Aorta (tissue), 5 donors: ENCODE results near the gene FLNB. TPM values are rescaled to one million over a fixed set of nuclear protein-coding genes. Genes with fewer than 3 reads are reported as not detected.

Experiments used
- ATAC-seq: fragments of 200-7000 bp; cut with Tn5 transposase; one replicate; pipeline ENCODE4 v1.9.1; 2022; ENCODE audit warnings: moderate library complexity; ENCODE audit not compliant: low FRiP score
- DNase-seq, 2 donors: peaks; one replicate each; pipeline ENCODE4 v3.0.0-alpha.2; 2020
- H3K27ac ChIP-seq, 2 donors: one replicate each; pipeline ENCODE4 v1.5.1; 2013; ENCODE audit warnings: low read length in 2 of 2, mild to moderate bottlenecking in 2 of 2, moderate library complexity in 2 of 2, control low read depth in 1 of 2, inconsistent platforms in 1 of 2, low read depth in 1 of 2
- H3K27me3 ChIP-seq, 2 donors: one replicate each; pipeline ENCODE4 v1.6.1; 2013; ENCODE audit warnings: control low read depth in 1 of 2, low read length in 1 of 2, mild to moderate bottlenecking in 1 of 2, moderate library complexity in 1 of 2; ENCODE audit not compliant: insufficient read depth in 2 of 2, control insufficient read depth in 1 of 2
- H3K36me3 ChIP-seq, 2 donors: one replicate each; pipeline ENCODE4 v1.6.1; 2013; ENCODE audit warnings: control low read depth in 1 of 2, low read length in 1 of 2, mild to moderate bottlenecking in 1 of 2; ENCODE audit not compliant: insufficient read depth in 2 of 2, control insufficient read depth in 1 of 2
- H3K4me1 ChIP-seq, 2 donors: one replicate each; pipeline ENCODE4 v1.6.1; 2013; ENCODE audit warnings: low read length in 2 of 2, control low read depth in 1 of 2, mild to moderate bottlenecking in 1 of 2, moderate library complexity in 1 of 2; ENCODE audit not compliant: insufficient read depth in 2 of 2, control insufficient read depth in 1 of 2
- H3K4me3 ChIP-seq, 2 donors: one replicate each; pipeline ENCODE4 v1.5.1; 2013; ENCODE audit warnings: low read length in 2 of 2, control low read depth in 1 of 2, mild to moderate bottlenecking in 1 of 2
- H3K9me3 ChIP-seq: one replicate; pipeline ENCODE4 v1.6.1; 2013; ENCODE audit warnings: mild to moderate bottlenecking, low read length; ENCODE audit not compliant: control insufficient read depth
- WGBS, 2 donors: extraction: QIAGEN DNeasy Blood & Tissue Kit; methylation state at CpG; one replicate each; pipeline ENCODE4 v1.1.7; 2013; 5-methylcytosine and 5-hydroxymethylcytosine counted together
- intact Hi-C, 2 donors: fragments of 100-400 bp; cut with DNase I; formaldehyde crosslinking; loops; one replicate each; pipeline versions ENCODE4 v1.14.2 to v1.15.0; 2022
- polyA plus RNA-seq, 2 donors: library from polyadenylated mRNA; stranded (reverse); fragments of 200-250 nt; gene quantifications; one replicate each; pipeline ENCODE4 v1.2.3, GENCODE V29; 2013
- total RNA-seq, 2 donors: library from RNA; stranded (reverse); fragmentation: NEBNext Ultra II Directional; extraction: Animal tissue kit (Norgen Biotek cat#: 25700); gene quantifications; one replicate each; pipeline ENCODE4 v1.2.1, GENCODE V29; 2021
- donor health status: healthy with polysubstance abuse.
- donor health status: Bipolar disorder and iron deficiency.
- donor health status: DM: no; HTN: no; CAD: no.
- donor health status: DM: no; HTN: no; CAD: no.
- donor health status: DM: yes; HTN: yes; CAD: no.

Gene FLNB
- total and polyA plus RNA-seq, 4 donors, result 33.3 to 254 (median 125) TPM

DNA sequence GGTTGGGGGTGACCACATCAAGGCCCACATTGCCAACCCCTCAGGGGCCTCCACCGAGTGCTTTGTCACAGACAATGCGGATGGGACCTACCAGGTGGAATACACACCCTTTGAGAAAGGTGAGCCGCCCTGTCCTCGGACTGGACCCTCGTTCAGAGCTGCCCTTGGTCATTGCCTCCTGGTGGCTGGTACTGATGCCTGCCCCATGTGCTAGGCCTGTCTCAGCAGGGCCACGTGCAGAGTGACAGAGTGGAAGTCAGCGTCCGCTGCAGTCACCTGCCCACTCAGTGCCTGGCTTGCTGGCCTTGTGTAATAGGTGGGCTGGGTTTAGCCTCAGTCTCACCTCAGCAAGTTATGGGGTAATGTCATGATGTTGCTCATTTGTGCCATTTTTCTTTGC is 116.2 kb downstream of the FLNB start:
- ATAC-seq (no peak), DNase-seq (no peak)
- H3K27ac ChIP-seq, result no peak overlapping the region
- no peaks in the 10 kb centered on the region for H3K9me3 ChIP-seq
- H3K36me3 ChIP-seq, result peaks cover 0 to 8% of the 10 kb centered on the region in 2 donors
- no peak overlapping the region for H3K4me3 ChIP-seq
- intact Hi-C loops, result no loop called here
- H3K4me1 ChIP-seq, result no peaks in the 10 kb centered on the region
- no peaks in the 10 kb centered on the region for H3K27me3 ChIP-seq
- WGBS, 2 donors, result 90 to 91% methylated on average over 8 of the region's 8 CpGs

DNA sequence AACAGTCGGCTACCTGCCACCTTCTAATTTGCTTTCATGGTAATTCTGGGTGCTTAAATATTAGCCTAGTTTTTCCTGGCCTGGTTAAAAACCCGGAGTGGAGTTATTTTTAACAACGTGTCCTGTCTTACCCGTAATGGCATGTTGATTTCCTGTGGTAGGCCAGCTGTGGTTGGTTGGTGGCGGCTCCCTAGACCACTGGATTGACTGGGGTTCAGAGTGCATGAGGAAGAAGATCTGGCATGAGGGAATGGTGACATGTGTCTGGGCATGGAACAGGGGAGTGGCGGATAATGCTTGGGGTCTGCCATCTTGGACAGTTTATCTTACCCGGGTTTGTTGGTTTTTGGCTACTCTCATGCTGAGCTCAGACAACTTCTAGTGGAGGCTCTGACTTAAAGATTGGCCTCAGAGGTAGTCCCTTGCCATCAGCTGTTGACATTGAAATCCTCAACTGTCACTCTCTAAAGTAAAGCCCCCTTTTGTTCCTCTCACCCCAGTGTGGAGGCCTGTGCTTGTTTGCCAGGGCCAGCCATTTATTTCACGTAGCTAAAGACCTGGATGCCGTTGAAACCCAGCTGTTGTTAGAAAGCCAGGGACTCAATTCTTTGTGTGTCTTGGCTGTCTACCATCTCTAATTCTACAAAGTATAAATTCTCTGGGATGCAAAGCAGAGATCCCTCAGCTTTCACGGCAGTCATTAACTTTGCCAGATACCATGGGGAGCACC is 121.0 kb downstream of the FLNB start:
- no peak overlapping the region for H3K27ac ChIP-seq

DNA sequence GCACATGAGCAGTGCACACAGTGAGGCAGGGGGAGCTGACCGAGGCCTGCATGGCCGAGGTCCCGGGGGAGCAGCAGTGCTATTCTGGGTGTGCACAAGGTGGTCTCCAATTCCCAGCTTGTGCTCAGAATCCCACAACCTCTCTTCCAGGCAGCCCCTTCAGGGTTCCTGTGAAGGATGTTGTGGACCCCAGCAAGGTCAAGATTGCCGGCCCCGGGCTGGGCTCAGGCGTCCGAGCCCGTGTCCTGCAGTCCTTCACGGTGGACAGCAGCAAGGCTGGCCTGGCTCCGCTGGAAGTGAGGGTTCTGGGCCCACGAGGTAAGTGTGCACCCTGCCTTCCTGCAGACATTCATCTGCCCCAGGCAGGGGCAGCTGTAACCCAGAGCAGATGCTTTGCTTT is 122.4 kb downstream of the FLNB start:
- no peak for ATAC-seq
- no peak overlapping the region for H3K27ac ChIP-seq
- 93 to 94% methylated on average over 11 of the region's 11 CpGs for WGBS, 2 donors

More for the DNA sequence above, 121.0 kb downstream of the FLNB start:
- peaks cover 2 to 16% of the 10 kb centered on the region in 2 donors for H3K36me3 ChIP-seq
- DNase-seq, result no peak
- 43 to 48% methylated on average over 10 of the region's 10 CpGs for WGBS, 2 donors
- H3K9me3 ChIP-seq, result no peaks in the 10 kb centered on the region
- intact Hi-C loops, result no loop called here
- no peaks in the 10 kb centered on the region for H3K4me1 ChIP-seq
- H3K4me3 ChIP-seq, result no peak overlapping the region
- no peaks in the 10 kb centered on the region for H3K27me3 ChIP-seq
- ATAC-seq, result no peak

DNA sequence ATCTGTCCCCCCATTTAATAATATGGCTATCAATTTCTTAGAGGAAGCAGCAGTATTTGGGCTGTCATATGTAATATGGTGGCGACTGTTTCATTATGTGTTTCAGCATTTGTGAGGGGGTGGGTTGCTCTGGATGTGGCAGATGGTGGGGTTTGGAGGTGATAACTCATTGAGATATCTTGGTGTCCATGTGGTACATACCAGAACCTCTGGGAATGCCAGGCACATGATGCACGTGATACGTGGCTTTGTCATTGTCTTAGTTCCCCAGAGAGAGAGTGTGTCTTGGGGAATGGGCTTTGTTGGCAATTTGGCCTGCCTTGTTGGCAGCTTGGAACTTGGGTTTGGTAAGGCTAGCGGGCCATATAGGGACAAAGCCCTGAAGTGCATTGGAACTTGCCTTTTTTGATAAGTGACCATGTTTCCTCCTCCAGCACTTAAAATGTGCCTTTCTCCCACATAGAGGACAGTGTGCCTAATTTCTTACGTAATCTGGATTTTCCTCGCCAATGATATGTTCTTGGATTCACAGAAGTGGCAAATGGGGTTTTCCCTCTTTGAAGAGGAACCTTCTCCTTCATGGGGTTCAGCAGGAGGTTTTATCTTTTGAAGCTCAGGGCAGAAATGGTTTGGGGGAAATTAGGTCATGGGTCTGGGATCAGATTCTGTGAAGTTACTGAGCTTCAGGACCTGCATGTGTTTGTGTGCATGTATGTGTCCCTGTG is 123.0 kb downstream of the FLNB start:
- H3K4me3 ChIP-seq, result no peak overlapping the region
- H3K36me3 ChIP-seq, result peaks cover 6 to 15% of the 10 kb centered on the region in 2 donors
- ATAC-seq, result no peak
- no peaks in the 10 kb centered on the region for H3K9me3 ChIP-seq
- no peak overlapping the region for H3K27ac ChIP-seq
- no peak for DNase-seq
- no peaks in the 10 kb centered on the region for H3K27me3 ChIP-seq
- WGBS, 2 donors, result 87 to 88% methylated on average over 6 of the region's 6 CpGs
- intact Hi-C loops, result no loop called here
- H3K4me1 ChIP-seq, result no peaks in the 10 kb centered on the region

More for the DNA sequence above, 122.4 kb downstream of the FLNB start:
- peaks cover 6 to 14% of the 10 kb centered on the region in 2 donors for H3K36me3 ChIP-seq
- intact Hi-C loops, result no loop called here
- no peaks in the 10 kb centered on the region for H3K4me1 ChIP-seq
- no peaks in the 10 kb centered on the region for H3K9me3 ChIP-seq
- H3K27me3 ChIP-seq, result no peaks in the 10 kb centered on the region
- no peak for DNase-seq
- H3K4me3 ChIP-seq, result no peak overlapping the region

DNA sequence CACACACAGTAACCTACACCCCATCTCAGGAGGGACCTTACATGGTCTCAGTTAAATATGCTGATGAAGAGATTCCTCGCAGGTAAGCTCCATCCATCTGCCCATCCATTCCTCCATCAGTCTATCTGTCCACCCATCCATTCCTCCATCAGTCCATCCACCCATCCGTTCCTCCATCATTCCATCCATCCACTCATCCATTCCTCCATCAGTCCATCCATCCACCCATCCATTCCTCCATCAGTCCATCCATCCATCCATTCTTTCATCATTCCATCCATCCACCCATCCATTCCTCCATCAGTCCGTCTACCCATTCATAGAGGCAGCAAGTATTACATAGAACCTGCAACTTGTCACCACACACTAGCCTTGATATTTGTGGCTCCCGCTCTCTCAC is 124.6 kb downstream of the FLNB start:
- WGBS, 2 donors, result 96 to 99% methylated on average over 4 of the region's 4 CpGs

DNA sequence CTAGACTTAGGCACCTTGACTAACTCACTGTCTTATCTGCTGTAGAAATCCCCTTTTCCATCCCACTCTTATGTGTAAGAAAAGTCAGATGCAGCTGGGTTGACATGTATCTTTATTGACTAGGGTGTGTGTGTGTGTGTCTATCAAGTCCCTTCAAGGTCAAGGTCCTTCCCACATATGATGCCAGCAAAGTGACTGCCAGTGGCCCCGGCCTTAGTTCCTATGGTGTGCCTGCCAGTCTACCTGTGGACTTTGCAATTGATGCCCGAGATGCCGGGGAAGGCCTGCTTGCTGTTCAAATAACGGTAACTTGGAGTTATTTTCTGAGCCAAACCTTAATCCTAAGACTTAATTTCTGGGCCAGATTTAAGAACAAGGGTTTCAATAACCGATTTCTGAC is 126.2 kb downstream of the FLNB start:
- peaks cover 15 to 23% of the 10 kb centered on the region in 2 donors for H3K36me3 ChIP-seq
- H3K27ac ChIP-seq, result no peak overlapping the region
- ATAC-seq (no peak), DNase-seq (no peak)
- H3K9me3 ChIP-seq, result peaks cover 2% of the 10 kb centered on the region
- intact Hi-C loops, result no loop called here
- H3K27me3 ChIP-seq, result no peaks in the 10 kb centered on the region
- H3K4me1 ChIP-seq, result no peaks in the 10 kb centered on the region
- WGBS, 2 donors, result 92 to 95% methylated on average over 5 of the region's 5 CpGs
- H3K4me3 ChIP-seq, result no peak overlapping the region

More for the DNA sequence above, 124.6 kb downstream of the FLNB start:
- H3K4me1 ChIP-seq, result no peaks in the 10 kb centered on the region
- peaks cover 12 to 18% of the 10 kb centered on the region in 2 donors for H3K36me3 ChIP-seq
- intact Hi-C loops, result no loop called here
- H3K9me3 ChIP-seq, result peaks cover 2% of the 10 kb centered on the region
- H3K4me3 ChIP-seq, result no peak overlapping the region
- no peak for ATAC-seq
- no peak overlapping the region for H3K27ac ChIP-seq
- H3K27me3 ChIP-seq, result no peaks in the 10 kb centered on the region
- DNase-seq, result no peak

DNA sequence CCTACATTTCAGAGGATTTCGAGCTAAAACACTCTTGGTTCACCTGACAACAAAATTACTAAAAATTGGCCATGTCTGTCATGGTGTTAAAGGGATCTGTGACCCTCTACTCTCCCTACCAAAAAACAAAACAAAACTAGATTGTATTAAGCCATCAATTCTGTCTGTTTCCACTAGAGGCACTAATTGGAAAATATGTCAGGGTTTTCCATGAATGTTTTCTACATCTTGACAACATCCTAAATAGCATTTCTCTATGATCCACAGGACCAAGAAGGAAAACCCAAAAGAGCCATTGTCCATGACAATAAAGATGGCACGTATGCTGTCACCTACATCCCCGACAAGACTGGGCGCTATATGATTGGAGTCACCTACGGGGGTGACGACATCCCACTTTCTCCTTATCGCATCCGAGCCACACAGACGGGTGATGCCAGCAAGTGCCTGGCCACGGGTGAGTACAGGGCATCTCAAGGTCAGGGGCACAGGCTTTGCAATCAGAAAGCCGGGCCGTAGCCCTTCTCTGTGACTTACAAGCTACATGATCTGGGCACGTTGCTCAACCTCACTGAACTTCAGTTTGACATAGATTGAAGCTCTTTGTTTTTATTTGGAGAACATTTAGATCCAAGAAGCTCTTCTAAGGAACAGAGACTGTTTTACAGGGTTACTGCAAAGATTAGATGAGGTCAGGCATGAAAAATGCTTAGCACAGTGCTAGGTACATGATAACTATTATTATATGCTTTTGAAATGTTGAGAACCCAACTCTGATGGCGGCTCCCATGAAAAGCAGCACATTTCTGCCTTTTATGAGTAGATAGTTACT is 127.7 kb downstream of the FLNB start:
- H3K27ac ChIP-seq, result no peak overlapping the region
- WGBS, 2 donors, result 94 to 95% methylated on average over 14 of the region's 14 CpGs
- intact Hi-C loops, result loop anchor here in 1 of 2 donors (5.0 kb wide), 1 partner anchor 124 kb away; no protein-coding TSS in a partner anchor

DNA sequence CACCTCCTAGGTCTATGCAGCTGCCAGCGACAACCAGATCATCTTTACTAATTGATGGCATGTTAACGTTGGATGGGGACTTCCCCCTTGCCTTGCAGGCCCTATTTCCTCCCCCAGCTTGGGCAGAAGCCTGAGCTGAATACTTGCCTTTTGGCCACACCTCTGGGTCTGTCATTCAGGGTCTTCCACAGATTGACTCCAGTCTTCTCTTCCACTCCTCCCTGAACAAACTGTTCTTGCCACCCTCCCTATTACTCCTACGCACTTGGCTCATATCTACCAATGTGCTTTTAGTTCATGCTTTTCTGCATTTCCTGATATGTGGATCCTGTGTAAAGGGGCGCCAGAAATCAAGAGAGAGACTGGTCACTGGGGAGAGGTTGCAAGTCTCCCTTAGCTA is 129.1 kb downstream of the FLNB start:
- no peak overlapping the region for H3K27ac ChIP-seq
- DNase-seq (no peak), ATAC-seq (no peak)
- no peak overlapping the region for H3K4me3 ChIP-seq
- H3K9me3 ChIP-seq, result peaks cover 2% of the 10 kb centered on the region
- H3K27me3 ChIP-seq, result no peaks in the 10 kb centered on the region
- intact Hi-C loops, result loop anchor here in 1 of 2 donors (5.0 kb wide), 1 partner anchor 125 kb away; no protein-coding TSS in a partner anchor
- WGBS, 2 donors, result 92 to 94% methylated on average over 4 of the region's 4 CpGs
- H3K4me1 ChIP-seq, result no peaks in the 10 kb centered on the region
- peaks cover 18% of the 10 kb centered on the region in 2 donors for H3K36me3 ChIP-seq

More for the DNA sequence above, 127.7 kb downstream of the FLNB start:
- Histone ChIP-seq H3K4me1 (no peaks in the 10 kb centered on the region), H3K9me3 (peaks cover 2% of the 10 kb centered on the region), H3K36me3 (peaks cover 15 to 22% of the 10 kb centered on the region in 2 donors), H3K27me3 (no peaks in the 10 kb centered on the region), H3K4me3 (no peak overlapping the region)
- no peak for ATAC-seq
- DNase-seq, result no peak
